ACHN (cell line): ENCODE data around the gene MICOS13.

Experiments
- DNase-seq: peaks from one replicate; pipeline ENCODE4 v3.0.0-alpha.2; 2015
- in situ Hi-C: cut with HindIII; loops from 2 replicates; pipeline ENCODE4 v1.10.0; 2017; ENCODE audit warnings: low sequenced_read_pairs, low pct_ligation_motif_present, low pct_unique_long_range_greater_than_20kb

Gene MICOS13

DNA sequence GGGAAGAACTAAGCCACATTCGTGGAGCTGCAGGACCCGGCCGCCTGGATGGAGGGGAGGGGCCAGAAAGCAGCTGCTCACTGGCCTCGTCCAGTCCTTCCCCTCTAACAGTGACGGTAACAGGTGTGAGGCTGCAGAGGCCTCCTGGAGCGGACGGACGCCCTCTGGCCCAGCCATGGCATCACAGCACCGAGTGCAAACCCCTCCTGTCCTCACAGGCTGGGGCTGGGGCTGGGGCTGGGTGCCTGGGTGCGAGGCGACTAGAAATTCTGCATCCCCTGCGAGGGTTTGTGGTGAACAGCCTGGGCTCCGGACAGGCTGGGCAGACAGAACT lies 3.6 kb downstream of the MICOS13 start:
- no peak for DNase-seq
- in situ Hi-C loops: no loop called here

DNA sequence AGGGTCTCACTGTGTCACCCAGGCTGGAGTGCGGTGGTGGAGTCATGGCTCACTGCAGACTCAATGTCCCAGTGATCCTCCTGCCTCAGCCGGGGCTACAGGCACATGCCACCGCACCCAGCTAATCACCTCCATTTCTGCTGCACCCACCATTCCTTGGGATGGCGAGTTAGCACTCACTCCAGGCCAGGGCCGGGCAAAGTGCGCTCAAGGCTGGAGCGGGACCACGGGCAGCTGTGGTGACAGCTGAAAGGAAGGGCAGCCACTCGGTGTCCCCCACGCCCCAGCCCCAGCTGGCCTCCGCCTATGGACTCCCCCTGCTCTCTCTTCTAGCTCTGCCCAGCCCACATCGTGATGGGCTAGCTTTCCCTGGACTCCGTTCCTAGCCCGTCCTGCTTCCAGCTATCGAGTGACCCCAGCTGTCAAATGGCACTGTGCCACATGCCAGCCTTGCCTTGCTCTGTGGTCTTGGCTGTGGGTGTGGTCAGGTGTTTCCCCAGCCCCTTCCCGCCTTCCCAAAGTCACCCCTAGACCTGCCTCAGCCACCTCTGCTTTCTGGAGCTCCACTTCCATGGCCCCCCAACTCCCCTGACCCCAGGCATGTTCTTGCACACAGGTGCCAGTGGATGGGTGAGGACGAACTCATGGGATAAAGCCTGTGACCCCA lies 4.1 kb downstream of the MICOS13 start:
- DNase-seq: no peak
- in situ Hi-C loops: no loop called here

- in situ Hi-C loops: no loop called here
- no peak for DNase-seq
Observed at GRCh38 chr19:5674714-5675113, 5.6 kb downstream of the MICOS13 start.

DNA sequence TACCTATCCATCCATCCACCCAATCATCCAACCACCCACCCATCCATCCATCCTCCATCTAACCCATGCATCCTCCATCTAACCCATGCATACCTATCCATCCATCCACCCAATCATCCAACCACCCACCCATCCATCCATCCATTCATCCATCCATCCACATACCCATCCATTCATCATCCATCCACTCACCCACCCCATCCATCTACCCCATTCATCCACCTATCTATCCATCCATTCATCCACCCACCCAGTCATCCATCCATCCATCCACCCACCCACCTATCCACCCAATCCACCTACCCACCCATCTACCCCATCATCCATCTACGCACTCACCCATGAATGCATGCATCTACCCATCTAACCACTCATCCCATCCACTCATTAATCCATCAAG lies 6.6 kb downstream of the MICOS13 start:
- in situ Hi-C loops: no loop called here
- DNase-seq: no peak

DNA sequence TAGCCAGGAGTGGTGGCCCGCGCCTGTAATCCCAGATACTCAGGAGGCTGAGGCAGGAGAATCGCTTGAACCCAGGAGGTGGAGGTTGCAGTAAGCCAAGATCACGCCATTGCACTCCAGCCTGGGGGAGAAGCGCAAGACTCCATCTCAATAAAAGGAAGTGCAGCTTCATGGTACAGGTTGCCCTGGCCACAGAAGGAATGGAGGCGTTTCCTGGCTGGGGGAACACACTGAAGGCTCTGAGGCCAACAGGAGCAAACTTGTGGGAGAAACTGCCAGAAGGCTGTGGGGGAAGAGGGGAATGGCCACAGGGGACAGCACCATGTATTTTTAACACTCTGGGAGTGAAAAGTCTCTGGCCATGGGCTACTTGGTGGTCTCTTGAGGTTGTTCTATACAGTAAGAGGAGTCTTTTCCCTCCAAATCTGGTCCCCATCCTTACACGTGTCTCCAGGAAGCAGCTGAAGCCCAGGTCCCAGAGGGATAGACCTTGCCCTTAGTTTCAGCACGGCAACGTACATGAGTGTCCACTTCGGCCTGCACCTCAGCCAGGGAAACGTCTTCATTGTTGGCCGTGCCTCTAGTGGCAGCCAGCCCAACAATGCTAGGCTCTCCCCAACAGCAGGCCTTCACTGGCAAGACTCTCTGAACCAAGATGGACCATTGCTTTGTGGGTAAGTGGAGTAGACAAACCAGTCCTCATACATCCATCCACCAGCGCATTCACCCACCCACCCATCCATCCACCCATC lies 7.4 kb downstream of the MICOS13 start:
- in situ Hi-C loops: no loop called here
- no peak for DNase-seq

- no peak for DNase-seq
- in situ Hi-C loops: no loop called here
Observed at GRCh38 chr19:5671600-5671999, 8.7 kb downstream of the MICOS13 start.

GRCh38 chr19:5669212-5669611 lies 11.1 kb downstream of the MICOS13 start:
- DNase-seq: no peak
- in situ Hi-C loops: no loop called here

GRCh38 chr19:5667751-5668271 lies 12.5 kb downstream of the MICOS13 start:
- DNase-seq: no peak
- in situ Hi-C loops: no loop called here

DNA sequence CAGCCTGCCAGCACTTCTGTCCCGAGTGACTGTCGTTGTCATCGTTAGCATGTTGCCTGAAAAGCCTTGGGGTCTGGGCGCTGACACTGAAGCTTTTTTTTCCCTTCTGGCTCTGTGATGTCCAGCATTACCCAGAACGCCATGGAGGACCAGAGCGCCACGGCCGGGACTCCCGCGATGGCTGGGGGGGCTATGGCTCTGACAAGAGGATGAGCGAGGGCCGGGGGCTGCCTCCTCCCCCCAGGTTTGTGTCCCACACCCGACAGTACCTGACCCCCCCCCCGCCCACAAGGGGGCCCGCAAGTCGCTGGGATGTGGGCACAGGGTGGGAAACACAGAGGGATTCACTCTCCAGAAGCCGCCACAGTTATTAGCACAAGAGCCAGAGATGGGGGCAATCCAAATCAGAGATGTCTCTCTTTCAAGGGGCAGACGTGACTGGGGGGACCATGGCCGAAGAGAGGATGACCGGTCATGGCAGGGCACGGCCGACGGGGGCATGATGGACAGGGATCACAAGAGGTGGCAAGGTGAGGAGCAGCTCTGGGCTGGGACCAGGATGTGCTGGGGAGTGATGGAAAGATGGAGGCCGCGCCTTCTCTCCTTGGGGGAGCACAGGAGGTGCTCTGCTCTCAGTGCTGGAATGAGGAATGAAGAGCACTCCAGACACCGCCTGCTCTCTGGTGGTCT lies 13.2 kb downstream of the MICOS13 start:
- in situ Hi-C loops: no loop called here
- no peak for DNase-seq

GRCh38 chr19:5665781-5666513 lies 14.4 kb downstream of the MICOS13 start:
- DNase-seq: peak; percentile 78
- in situ Hi-C loops: no loop called here

DNA sequence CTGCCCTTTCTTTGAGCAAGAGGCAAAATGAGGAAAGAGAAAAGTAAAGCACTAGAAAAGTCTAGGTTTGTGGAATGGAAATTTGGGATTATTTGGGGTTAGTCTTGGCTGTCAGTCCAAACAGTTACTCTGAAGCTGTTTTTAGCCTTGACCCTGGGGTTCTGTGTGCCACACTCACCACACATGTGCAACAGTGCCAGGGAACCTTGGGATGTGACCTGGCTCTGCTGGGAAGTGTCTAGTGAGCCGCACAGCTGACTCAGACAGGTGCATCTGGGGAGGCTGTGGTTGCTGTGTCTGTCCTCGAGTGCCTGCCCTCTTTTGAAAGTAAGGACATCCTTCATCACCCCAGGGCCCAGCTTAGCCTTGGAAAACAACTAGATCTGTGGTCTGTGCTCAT lies 15.8 kb downstream of the MICOS13 start:
- in situ Hi-C loops: no loop called here

GRCh38 chr19:5663904-5664303 lies 16.4 kb downstream of the MICOS13 start:
- no peak for DNase-seq
- in situ Hi-C loops: no loop called here

More for the DNA sequence above, 15.8 kb downstream of the MICOS13 start:
- DNase-seq: no peak

DNA sequence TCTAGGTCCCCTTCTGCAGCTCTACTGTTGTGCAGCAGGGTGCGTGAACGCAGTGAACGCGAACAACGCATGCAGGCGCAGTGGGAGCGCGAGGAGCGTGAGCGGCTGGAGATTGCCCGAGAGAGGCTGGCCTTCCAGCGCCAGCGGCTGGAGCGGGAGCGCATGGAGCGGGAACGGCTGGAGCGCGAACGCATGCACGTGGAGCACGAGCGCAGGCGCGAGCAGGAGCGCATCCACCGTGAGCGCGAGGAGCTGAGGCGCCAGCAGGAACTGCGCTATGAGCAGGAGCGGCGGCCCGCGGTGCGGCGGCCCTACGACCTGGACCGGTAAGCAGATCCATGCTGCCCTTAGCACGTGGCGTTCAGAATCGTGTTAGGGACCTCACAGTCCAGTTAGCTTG lies 18.8 kb downstream of the MICOS13 start:
- in situ Hi-C loops: no loop called here
- no peak for DNase-seq

DNA sequence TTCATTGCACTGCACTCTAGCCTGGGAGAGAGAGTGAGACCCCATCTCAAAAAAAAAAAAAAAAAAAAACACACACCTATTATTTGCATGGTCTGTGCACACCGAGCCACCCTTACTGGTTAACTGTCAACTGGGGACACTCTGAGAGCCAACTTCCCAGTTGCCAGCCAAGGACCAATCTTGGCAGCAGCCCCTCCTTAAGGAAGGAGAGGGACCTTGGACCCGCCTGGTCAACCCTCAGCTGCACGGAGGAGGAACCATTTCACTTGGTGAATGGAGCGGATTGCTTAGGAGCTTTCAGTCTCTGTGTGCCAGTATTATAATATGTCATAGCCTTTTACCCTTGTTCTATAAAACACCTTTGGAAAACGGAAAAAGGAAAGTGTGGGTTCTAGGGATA lies 24.9 kb downstream of the MICOS13 start:
- in situ Hi-C loops: no loop called here
- no peak for DNase-seq

GRCh38 chr19:5654931-5655330 lies 25.4 kb downstream of the MICOS13 start:
- no peak for DNase-seq

DNA sequence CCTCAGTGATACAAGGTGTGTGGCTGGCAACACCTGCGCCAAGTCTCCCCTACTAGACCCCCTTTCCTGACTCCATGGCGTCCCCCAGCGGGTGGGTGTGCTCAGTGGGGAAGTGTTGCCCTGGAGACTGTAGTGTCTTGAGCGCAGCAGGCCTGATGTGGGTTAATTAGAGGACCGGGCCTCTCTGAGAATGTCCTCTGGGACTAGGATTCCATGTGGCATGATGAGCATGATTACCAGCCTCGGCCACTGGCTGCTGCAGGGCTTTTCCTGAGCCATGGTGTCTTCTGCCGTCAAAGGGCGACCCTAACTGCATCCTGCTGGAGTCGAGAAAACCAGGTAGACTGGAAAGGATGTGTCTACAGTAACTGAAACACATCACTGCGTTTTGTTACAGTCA lies 28.1 kb downstream of the MICOS13 start:
- DNase-seq: no peak
- in situ Hi-C loops: no loop called here

More at GRCh38 chr19:5654931-5655330, 25.4 kb downstream of the MICOS13 start:
- in situ Hi-C loops: no loop called here

GRCh38 chr19:5651361-5651760 lies 29.0 kb downstream of the MICOS13 start:
- DNase-seq: no peak
- in situ Hi-C loops: no loop called here

- no peak for DNase-seq
- in situ Hi-C loops: no loop called here
Observed at GRCh38 chr19:5648464-5648863, 31.9 kb downstream of the MICOS13 start.

DNA sequence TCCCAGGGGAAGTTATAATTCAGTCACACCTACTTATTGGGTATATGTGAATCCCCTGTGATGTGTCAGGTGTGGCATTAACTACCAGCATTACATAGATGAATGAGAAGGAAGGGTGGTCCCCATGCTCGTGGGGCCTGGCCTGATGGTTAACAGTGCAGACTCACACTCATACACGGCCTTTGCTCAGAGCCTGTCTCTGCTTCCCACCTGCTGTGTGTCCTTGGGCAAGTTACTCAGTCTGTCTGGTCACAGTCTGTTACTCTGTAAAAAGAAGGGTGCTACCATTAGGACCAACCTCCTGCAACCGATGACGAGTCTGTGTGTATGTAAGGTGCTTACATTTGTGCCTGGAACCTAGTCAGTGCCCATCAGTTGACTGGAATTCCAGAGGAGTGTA lies 33.6 kb downstream of the MICOS13 start:
- DNase-seq: no peak
- in situ Hi-C loops: no loop called here
